Naive thymus-derived CD4-positive, alpha-beta T cell (primary cell): ENCODE data around the gene STRN4. TPM values are rescaled to one million over a fixed set of nuclear protein-coding genes. Genes with fewer than 3 reads are reported as not detected.
"Not testable (repeated sequence)": the region's sequence is repeated elsewhere in the genome, so short reads cannot be mapped to it uniquely, and the experiment has no call there.

Experiments
- ATAC-seq: fragments of 150-1000 bp; cut with Tn5 transposase; 2 replicates; pipeline ENCODE4 v1.10.0; 2021; ENCODE audit warnings: mild to moderate bottlenecking, moderate library complexity
- CTCF ChIA-PET: fragments of 350-600 bp; sonication (Branson Sonifier 250); formaldehyde crosslinking; loops from one replicate; lab custom pipeline; 2021; ENCODE audit warnings: antibody characterized with exemption; lab: Charles Lee
- POLR2A ChIA-PET: fragments of 350-600 bp; sonication (Branson Sonifier 250); formaldehyde crosslinking; loops from one replicate; lab custom pipeline; 2021; ENCODE audit warnings: antibody characterized with exemption, inconsistent platforms; lab: Charles Lee
- DNase-seq, 9 donors: peaks; one replicate each; pipeline versions ENCODE4 v3.0.0 to v3.0.0-alpha.2; 2020 to 2022; ENCODE audit warnings: mixed read lengths in 1 of 9
- H3K27ac ChIP-seq: one replicate; pipeline ENCODE4 v1.7.0; 2013; ENCODE audit warnings: mild to moderate bottlenecking, low read depth, low read length, moderate library complexity
- H3K27me3 ChIP-seq, 2 donors: one replicate each; pipeline ENCODE4 v1.7.0; 2013; ENCODE audit warnings: low read length in 2 of 2, mild to moderate bottlenecking in 2 of 2, moderate library complexity in 2 of 2; ENCODE audit not compliant: control insufficient read depth in 2 of 2, insufficient read depth in 2 of 2
- H3K36me3 ChIP-seq, 3 experiments: 1 replicate in 2 of 3; 2 replicates in 1 of 3; pipeline ENCODE4 v1.7.0; 2013; ENCODE audit warnings: low read length in 3 of 3, mild to moderate bottlenecking in 3 of 3, moderate library complexity in 1 of 3; ENCODE audit not compliant: insufficient read depth in 3 of 3, control insufficient read depth in 2 of 3
- H3K4me1 ChIP-seq, 2 donors: one replicate each; pipeline ENCODE4 v1.7.0; 2013; ENCODE audit warnings: low read length in 2 of 2, mild to moderate bottlenecking in 2 of 2, moderate library complexity in 1 of 2; ENCODE audit not compliant: control insufficient read depth in 2 of 2, insufficient read depth in 2 of 2
- H3K4me3 ChIP-seq: 2 replicates; pipeline ENCODE4 v1.7.0; 2013; ENCODE audit warnings: mild to moderate bottlenecking, low read length
- H3K9me3 ChIP-seq, 3 experiments: 1 replicate in 2 of 3; 2 replicates in 1 of 3; pipeline ENCODE4 v1.7.0; 2013; ENCODE audit warnings: low read length in 3 of 3; ENCODE audit not compliant: control insufficient read depth in 2 of 3
- H3K27ac Mint-ChIP-seq, 9 donors: one replicate each; pipeline ENCODE4 v1.8.0; 2020 to 2022; ENCODE audit warnings: mixed read lengths in 9 of 9, mild to moderate bottlenecking in 8 of 9, moderate library complexity in 5 of 9, inconsistent platforms in 2 of 9
- H3K27me3 Mint-ChIP-seq, 5 donors: one replicate each; pipeline ENCODE4 v1.8.0; 2021 to 2022; ENCODE audit warnings: mixed read lengths in 5 of 5, mild to moderate bottlenecking in 1 of 5
- H3K36me3 Mint-ChIP-seq, 5 donors: one replicate each; pipeline ENCODE4 v1.8.0; 2020 to 2022; ENCODE audit warnings: mixed read lengths in 5 of 5, mild to moderate bottlenecking in 3 of 5, inconsistent platforms in 1 of 5
- H3K4me1 Mint-ChIP-seq, 7 donors: one replicate each; pipeline ENCODE4 v1.8.0; 2020 to 2022; ENCODE audit warnings: mixed read lengths in 7 of 7, mild to moderate bottlenecking in 3 of 7, inconsistent platforms in 1 of 7
- H3K4me3 Mint-ChIP-seq, 10 donors: one replicate each; pipeline ENCODE4 v1.8.0; 2020 to 2022; ENCODE audit warnings: mild to moderate bottlenecking in 10 of 10, mixed read lengths in 10 of 10, moderate library complexity in 6 of 10, inconsistent platforms in 2 of 10
- H3K9me3 Mint-ChIP-seq, 11 donors: one replicate each; pipeline ENCODE4 v1.8.0; 2020 to 2022; ENCODE audit warnings: mixed read lengths in 11 of 11, mild to moderate bottlenecking in 4 of 11, inconsistent platforms in 1 of 11, moderate library complexity in 1 of 11
- intact Hi-C, 2 donors: fragments of 100-400 bp; cut with micrococcal nuclease; formaldehyde crosslinking; loops; one replicate each; pipeline ENCODE4 v1.15.1; 2023
- polyA plus RNA-seq, 2 donors: library from polyadenylated mRNA; unstranded; fragments of 300-500 nt; fragmentation: Illumina TruSeq; gene quantifications; one replicate each; pipeline ENCODE4 v1.2.3, GENCODE V29; 2021
- total RNA-seq, 6 experiments: library from RNA in 5 of 6; stranded (reverse) in 5 of 6; gene quantifications; 1 replicate in 5 of 6; 2 replicates in 1 of 6; pipeline ENCODE4 v1.2.3 and lab custom pipeline; 2021 to 2026

The STRN4 gene
- total and polyA plus RNA-seq, 7 experiments from 2014 or later = 16.2 to 120 (median 87.1) TPM

GRCh38 chr19:46715975-46716671, 30.1 kb downstream of the STRN4 start:
- intact Hi-C loops = loop anchor here (1.0 to 10.0 kb wide), 7 partner anchors 71 to 769 kb away; partner anchors contain the start of genes BBC3 (in 1 of the 2), INAFM1 (in 1 of the 2), KPTN (in 1 of the 2) and ZC3H4 (in 1 of the 2)
- H3K36me3 Mint-ChIP-seq = peaks cover 0 to 35% (median 0%) of the 10 kb centered on the region in 5 donors
- ChIA-PET CTCF (interaction anchor here (0.6 to 3.7 kb wide), 3 partner anchors 12 to 882 kb away, joined by 4 to 22 read pairs (median 5); no protein-coding TSS in a partner anchor), POLR2A (interaction anchor here (0.6 to 3.4 kb wide), 7 partner anchors 12 to 1211 kb away, joined by 3 to 14 read pairs (median 3); no protein-coding TSS in a partner anchor)
- peaks cover 30 to 55% (median 48%) of the 10 kb centered on the region in 7 donors for H3K4me1 Mint-ChIP-seq
- H3K4me3 ChIP-seq = peak overlapping the region; percentile 97
- no peaks in the 10 kb centered on the region for H3K9me3 Mint-ChIP-seq
- peaks cover 29% of the 10 kb centered on the region in 2 donors for H3K4me1 ChIP-seq
- peak overlapping the region; percentile 94 to 99 (median 97) for H3K27ac Mint-ChIP-seq
- peak in 2 of 9 donors; percentile 20 to 38 for DNase-seq
- no peak for ATAC-seq
- H3K27me3 Mint-ChIP-seq = no peaks in the 10 kb centered on the region
- peaks cover 0 to 32% (median 1%) of the 10 kb centered on the region in 3 experiments for H3K36me3 ChIP-seq
- H3K4me3 Mint-ChIP-seq = peak overlapping the region; percentile 89 to 98 (median 95)
- H3K27me3 ChIP-seq = no peaks in the 10 kb centered on the region
- no peaks in the 10 kb centered on the region for H3K9me3 ChIP-seq
- peak overlapping the region; percentile 98 for H3K27ac ChIP-seq

- Mint-ChIP-seq H3K4me1 (peaks cover 25 to 59% (median 48%) of the 10 kb centered on the region in 7 donors), H3K36me3 (peaks cover 0 to 32% (median 0%) of the 10 kb centered on the region in 5 donors), H3K4me3 (peak overlapping the region; percentile 89 to 98 (median 95)), H3K27me3 (no peaks in the 10 kb centered on the region), H3K9me3 (no peaks in the 10 kb centered on the region), H3K27ac (peak overlapping the region; percentile 93 to 99 (median 97))
- DNase-seq = no peak
- intact Hi-C loops = loop anchor here (5.0 to 10.0 kb wide), 5 partner anchors 98 to 769 kb away; partner anchors contain the start of genes BBC3 (in 1 of the 2), INAFM1 (in 1 of the 2), KPTN (in 1 of the 2) and ZC3H4 (in 1 of the 2)
- no peaks in the 10 kb centered on the region for H3K27me3 ChIP-seq
- H3K36me3 ChIP-seq = peaks cover 0 to 32% (median 4%) of the 10 kb centered on the region in 3 experiments
- ATAC-seq = no peak
- CTCF ChIA-PET = interaction anchor here (3.7 kb wide), 1 partner anchor 12 kb away, joined by 22 read pairs; no protein-coding TSS in a partner anchor
- POLR2A ChIA-PET = interaction anchor here (0.7 to 3.4 kb wide), 8 partner anchors 12 to 103 kb away, joined by 3 to 18 read pairs (median 4); no protein-coding TSS in a partner anchor
- peak overlapping the region; percentile 98 for H3K27ac ChIP-seq
- H3K4me3 ChIP-seq = peak overlapping the region; percentile 97
- H3K9me3 ChIP-seq = no peaks in the 10 kb centered on the region
- peaks cover 29% of the 10 kb centered on the region in 2 donors for H3K4me1 ChIP-seq
Measured at GRCh38 chr19:46715620-46715974, 30.7 kb downstream of the STRN4 start.

- peak overlapping the region; percentile 97 for H3K4me3 ChIP-seq
- no peaks in the 10 kb centered on the region for H3K9me3 ChIP-seq
- intact Hi-C loops = loop anchor here (1.0 to 10.0 kb wide), 14 partner anchors 10 to 770 kb away; partner anchors contain the start of genes DACT3 (in 2 of the 2), FKRP (in 2 of the 2), STRN4 (in 2 of the 2) and ZC3H4 (in 2 of the 2)
- POLR2A ChIA-PET = interaction anchor here (0.6 to 3.4 kb wide), 21 partner anchors 9 to 1057 kb away, joined by 3 to 21 read pairs (median 4); partner anchors contain the start of genes AP2S1, CALM3 and DACT3
- peak; percentile 68 for ATAC-seq
- H3K4me3 Mint-ChIP-seq = peak overlapping the region; percentile 89 to 98 (median 96)
- H3K27me3 Mint-ChIP-seq = no peaks in the 10 kb centered on the region
- CTCF ChIA-PET = interaction anchor here (0.6 to 3.7 kb wide), 5 partner anchors 11 to 1468 kb away, joined by 3 to 22 read pairs (median 6); no protein-coding TSS in a partner anchor
- H3K27ac ChIP-seq = peak overlapping the region; percentile 98
- peak in 7 of 9 donors; percentile 55 to 84 (median 79) for DNase-seq
- peak overlapping the region; percentile 93 to 99 (median 97) for H3K27ac Mint-ChIP-seq
- H3K27me3 ChIP-seq = no peaks in the 10 kb centered on the region
- H3K4me1 ChIP-seq = peaks cover 29% of the 10 kb centered on the region in 2 donors
- peaks cover 23 to 58% (median 50%) of the 10 kb centered on the region in 7 donors for H3K4me1 Mint-ChIP-seq
- no peaks in the 10 kb centered on the region for H3K9me3 Mint-ChIP-seq
- peaks cover 0 to 38% (median 0%) of the 10 kb centered on the region in 5 donors for H3K36me3 Mint-ChIP-seq
- peaks cover 0 to 36% (median 4%) of the 10 kb centered on the region in 3 experiments for H3K36me3 ChIP-seq
Measured at GRCh38 chr19:46714444-46715106, 31.7 kb downstream of the STRN4 start.

- H3K27ac Mint-ChIP-seq = peak overlapping the region; percentile 93 to 99 (median 97)
- H3K4me1 Mint-ChIP-seq = peaks cover 16 to 51% (median 44%) of the 10 kb centered on the region in 7 donors
- H3K9me3 ChIP-seq = no peaks in the 10 kb centered on the region
- peaks cover 24% of the 10 kb centered on the region in 2 donors for H3K4me1 ChIP-seq
- no peaks in the 10 kb centered on the region for H3K27me3 ChIP-seq
- peaks cover 0 to 35% (median 0%) of the 10 kb centered on the region in 5 donors for H3K36me3 Mint-ChIP-seq
- H3K9me3 Mint-ChIP-seq = no peaks in the 10 kb centered on the region
- intact Hi-C loops = loop anchor here (1.0 to 10.0 kb wide), 12 partner anchors 10 to 771 kb away; partner anchors contain the start of genes DACT3 (in 2 of the 2), FKRP (in 2 of the 2), STRN4 (in 2 of the 2) and BBC3 (in 1 of the 2)
- ChIA-PET CTCF (interaction anchor here (0.6 to 3.7 kb wide), 5 partner anchors 10 to 1469 kb away, joined by 3 to 22 read pairs (median 6); no protein-coding TSS in a partner anchor), POLR2A (interaction anchor here (0.6 to 3.4 kb wide), 19 partner anchors 8 to 851 kb away, joined by 3 to 21 read pairs (median 4); partner anchors contain the start of genes AP2S1, CALM3, DACT3 and SYMPK)
- peak overlapping the region; percentile 98 for H3K27ac ChIP-seq
- peak overlapping the region; percentile 89 to 98 (median 96) for H3K4me3 Mint-ChIP-seq
- H3K36me3 ChIP-seq = peaks cover 0 to 39% (median 4%) of the 10 kb centered on the region in 3 experiments
- ATAC-seq (peak; percentile 72), DNase-seq (peak; percentile 43 to 84 (median 73))
- H3K4me3 ChIP-seq = peak overlapping the region; percentile 97
- no peaks in the 10 kb centered on the region for H3K27me3 Mint-ChIP-seq
Measured at GRCh38 chr19:46713781-46714443, 32.3 kb downstream of the STRN4 start.

GRCh38 chr19:46712768-46713338, 33.4 kb downstream of the STRN4 start:
- Mint-ChIP-seq H3K4me1 (peaks cover 8 to 40% (median 33%) of the 10 kb centered on the region in 7 donors), H3K4me3 (peak overlapping the region; percentile 20 to 98 (median 94)), H3K36me3 (peaks cover 0 to 32% (median 0%) of the 10 kb centered on the region in 5 donors), H3K27ac (peak overlapping the region; percentile 93 to 99 (median 97))
- CTCF ChIA-PET = interaction anchor here (0.6 to 3.7 kb wide), 4 partner anchors 9 to 151 kb away, joined by 6 to 22 read pairs (median 14); no protein-coding TSS in a partner anchor
- H3K4me3 ChIP-seq, H3K9me3 ChIP-seq, ATAC-seq, DNase-seq, H3K9me3 Mint-ChIP-seq, H3K27me3 Mint-ChIP-seq, H3K27me3 ChIP-seq: not testable (repeated sequence)
- intact Hi-C loops = loop anchor here (1.0 to 10.0 kb wide), 5 partner anchors 9 to 772 kb away; partner anchors contain the start of genes BBC3 (in 1 of the 2), FKRP (in 1 of the 2), INAFM1 (in 1 of the 2) and KPTN (in 1 of the 2)
- H3K36me3 ChIP-seq = peaks cover 0 to 48% (median 4%) of the 10 kb centered on the region in 3 experiments
- peaks cover 13 to 14% of the 10 kb centered on the region in 2 donors for H3K4me1 ChIP-seq
- peak overlapping the region; percentile 98 for H3K27ac ChIP-seq
- POLR2A ChIA-PET = interaction anchor here (0.6 to 3.4 kb wide), 6 partner anchors 9 to 116 kb away, joined by 3 to 21 read pairs (median 10); partner anchors contain the start of genes CALM3 and FKRP
